A204.1 (cell line): ENCODE data around the gene EGFR.

ENCODE experiments used
- FAIRE-seq: peaks from 2 replicates; lab custom pipeline; 2012; peaks lifted over from hg19 to GRCh38; lab: Jason Lieb, UNC

Gene EGFR

GRCh38 chr7:55127622-55128081, 108.8 kb downstream of the EGFR start:
- no peak for FAIRE-seq

DNA sequence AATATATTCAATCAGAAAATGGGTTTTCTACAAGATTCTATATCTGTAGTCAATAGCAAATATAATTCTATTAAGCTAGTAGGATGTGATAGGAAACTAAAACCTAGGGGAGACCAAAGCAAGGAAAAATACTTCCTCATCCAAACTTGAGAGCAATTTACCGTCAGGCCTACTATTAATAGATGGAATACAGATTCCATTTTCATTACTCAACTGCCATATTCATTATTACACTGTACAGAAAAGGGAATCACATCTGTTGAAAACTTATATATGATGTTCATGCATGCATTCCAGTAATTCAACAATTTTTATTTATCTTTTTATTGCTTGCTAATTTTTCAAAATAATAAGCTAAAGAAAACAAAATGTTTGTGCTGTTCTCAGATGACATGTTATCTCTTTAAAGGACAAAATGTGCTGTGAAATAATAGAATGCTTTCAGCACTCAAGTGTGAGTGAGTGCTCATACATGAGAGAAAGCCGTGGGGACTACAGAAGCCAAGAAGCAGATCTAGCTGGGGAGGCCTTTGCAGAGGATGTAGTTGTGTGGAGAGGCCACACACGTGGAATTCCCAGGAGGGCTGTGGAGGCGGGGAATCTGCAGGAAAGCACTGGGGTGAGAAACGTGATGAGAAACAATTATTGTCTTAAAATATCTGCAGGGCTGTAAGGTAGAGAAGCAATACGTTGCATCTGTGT, 110.0 kb downstream of the EGFR start:
- no peak for FAIRE-seq

DNA sequence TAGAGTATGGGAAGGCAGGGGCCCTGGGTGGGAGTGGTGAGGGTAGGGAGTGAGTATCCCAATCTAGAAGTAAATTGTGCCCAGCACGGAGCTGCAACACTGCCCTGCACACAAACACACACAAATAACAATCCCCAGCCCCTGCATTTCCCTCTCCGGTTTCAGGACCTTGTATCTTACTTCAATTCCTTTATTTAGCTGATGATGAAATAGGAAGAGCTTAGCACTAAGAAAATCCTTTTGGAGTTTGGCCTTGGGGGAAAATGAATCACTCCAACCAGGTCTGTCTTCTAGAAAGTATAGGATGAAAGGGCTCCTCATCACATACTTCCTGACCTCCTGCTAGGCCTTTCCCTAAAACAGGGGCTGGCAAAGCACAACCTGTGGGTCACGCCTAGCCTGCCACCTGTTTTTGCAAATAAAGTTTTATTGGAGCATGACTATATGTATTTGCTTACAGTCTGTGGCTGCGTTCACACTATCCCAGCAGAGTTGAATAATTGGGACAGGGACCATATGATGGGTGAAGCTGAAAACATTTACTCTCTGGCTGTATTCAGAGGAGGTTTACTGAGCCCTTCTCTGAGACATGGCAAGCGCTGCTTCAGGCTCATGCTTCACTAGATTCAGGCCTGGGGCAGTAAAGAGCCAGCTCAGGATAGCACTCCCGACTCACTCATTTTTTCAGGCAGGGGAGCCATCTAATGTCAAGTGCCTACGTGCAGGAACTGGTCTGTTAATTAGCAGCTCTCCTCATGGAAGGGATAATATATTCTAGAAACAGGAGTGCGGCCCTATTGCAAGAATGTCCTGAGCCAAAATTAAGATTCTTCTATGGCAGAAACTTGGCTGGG, 111.0 kb downstream of the EGFR start:
- FAIRE-seq, result no peak

DNA sequence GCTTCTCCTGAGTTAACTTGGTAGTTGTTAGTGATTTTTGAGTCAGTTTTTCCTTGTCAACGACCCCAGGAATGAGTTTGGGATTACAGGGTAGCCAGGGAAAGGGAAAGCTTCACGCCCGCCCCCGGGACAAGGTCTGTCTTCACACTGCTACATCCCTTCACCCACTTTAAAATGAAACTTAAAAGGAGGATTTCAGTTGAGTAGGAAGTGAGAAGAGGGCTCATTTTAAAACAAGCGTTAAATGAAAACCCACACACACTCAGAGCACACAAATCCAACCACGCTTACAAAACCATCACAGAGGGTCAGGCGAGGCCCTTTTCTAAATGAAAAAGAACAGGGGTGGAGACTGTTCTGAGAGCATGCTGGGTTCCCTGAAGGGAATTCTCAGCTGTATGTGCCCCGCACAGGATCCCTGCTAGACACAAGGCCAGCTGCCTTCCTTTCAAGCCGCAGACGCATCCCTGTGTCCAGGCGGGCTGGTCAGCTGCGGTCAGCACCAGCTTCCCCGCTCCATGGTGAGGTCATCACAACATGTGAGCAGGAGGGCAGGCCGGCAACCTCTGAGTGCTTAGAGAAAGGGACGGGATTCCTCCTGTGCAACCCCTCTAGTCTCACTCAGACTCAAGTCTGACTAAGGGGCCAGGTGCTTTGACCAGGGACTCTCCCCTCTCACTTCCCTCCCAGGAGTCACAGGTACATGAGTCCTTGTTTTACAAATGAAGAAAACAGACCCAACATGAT, 111.8 kb downstream of the EGFR start:
- no peak for FAIRE-seq

- FAIRE-seq, result no peak
These were observed 112.5 kb downstream of the EGFR start for GRCh38 chr7:55131142-55131929.

DNA sequence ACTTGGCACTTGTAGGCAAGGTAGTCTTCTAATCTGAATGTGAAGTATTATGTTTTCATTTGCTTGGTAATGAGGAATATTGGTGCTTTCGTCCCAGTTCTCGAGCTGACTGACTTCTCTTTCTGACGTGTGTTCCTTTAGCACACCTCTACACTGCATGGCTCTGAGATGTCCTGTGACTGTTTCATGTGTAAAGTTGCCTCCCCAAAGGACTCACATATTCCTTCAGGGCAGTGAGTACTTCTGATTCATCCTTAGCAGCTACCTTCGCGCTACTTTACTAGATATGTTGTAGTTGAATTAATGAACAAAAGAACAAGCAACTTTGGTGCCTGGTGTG, 113.7 kb downstream of the EGFR start:
- no peak for FAIRE-seq

GRCh38 chr7:55132890-55133551, 114.2 kb downstream of the EGFR start:
- no peak for FAIRE-seq

- no peak for FAIRE-seq
These were observed 115.0 kb downstream of the EGFR start for GRCh38 chr7:55133630-55134358.

DNA sequence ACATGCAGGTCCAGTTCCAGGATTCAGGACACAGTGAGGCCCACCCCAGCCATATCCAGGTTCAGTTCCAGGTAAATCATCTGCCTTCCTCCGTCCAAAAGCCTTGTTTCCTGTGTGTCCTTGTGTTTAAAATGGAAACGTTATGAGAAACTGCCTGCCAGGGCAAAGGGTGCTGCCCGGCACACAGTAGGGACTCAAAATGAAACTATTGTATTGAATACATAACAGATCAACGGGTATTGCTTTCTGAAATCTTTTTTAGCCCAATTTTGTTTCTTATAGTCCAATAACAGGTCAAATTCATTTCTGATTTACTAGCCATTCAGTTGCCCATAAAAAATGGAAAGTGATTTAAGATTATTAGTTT, 115.5 kb downstream of the EGFR start:
- no peak for FAIRE-seq

DNA sequence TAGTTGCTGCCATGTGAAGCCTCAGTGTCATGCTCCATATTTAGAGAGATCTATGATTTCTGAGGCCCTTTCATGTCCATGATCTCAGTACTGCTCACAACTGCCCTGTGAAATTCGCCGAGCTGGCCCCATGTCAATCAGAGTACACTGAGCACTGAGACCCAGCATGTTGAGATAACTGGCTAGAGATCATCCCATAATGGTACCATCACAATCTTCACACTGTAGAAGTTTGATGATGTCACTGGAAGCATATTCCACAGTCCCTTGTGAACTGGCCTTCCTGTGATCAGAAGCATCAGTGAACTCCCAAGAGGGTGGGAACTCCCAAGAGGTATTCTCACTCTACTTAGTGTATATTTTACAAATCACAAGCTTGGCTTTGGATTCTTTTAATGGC, 116.0 kb downstream of the EGFR start:
- FAIRE-seq, result no peak

DNA sequence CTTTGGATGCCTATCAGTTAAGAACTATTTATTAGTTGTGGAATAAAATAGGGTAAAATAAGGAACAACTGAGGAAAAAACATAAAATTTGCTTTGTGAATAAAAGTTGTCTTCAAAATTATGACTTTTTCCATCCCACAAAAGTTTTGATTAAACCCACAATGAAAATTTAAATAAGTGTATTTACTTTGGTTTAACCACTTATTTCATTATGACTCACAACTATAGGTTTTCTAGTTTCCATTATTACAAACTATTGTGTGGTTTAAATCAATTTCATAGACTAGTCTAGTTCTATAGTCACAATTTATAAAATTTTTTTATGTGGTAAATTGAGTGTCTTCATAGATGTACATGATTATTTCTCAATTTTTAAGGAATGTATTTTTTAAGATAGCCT, 116.6 kb downstream of the EGFR start:
- FAIRE-seq, result no peak

DNA sequence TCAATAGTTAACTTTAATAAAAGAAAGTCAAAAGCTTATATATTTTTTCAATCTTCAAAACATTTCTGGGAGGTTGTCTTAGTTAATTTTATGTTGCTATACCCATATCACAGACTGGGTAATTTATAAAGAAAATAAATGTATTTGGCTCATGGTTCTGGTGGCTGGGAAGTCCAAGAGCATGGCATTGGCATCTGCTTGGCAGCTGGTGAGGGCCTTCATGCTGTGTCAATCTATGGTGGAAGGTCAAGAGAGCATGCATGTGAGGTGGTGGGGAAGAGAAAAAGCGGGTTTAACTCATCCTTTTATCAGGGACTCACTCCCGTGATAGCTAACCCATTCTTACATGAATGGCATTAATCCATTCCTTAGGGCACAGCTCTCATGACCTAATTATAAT, 119.8 kb downstream of the EGFR start:
- FAIRE-seq, result no peak

DNA sequence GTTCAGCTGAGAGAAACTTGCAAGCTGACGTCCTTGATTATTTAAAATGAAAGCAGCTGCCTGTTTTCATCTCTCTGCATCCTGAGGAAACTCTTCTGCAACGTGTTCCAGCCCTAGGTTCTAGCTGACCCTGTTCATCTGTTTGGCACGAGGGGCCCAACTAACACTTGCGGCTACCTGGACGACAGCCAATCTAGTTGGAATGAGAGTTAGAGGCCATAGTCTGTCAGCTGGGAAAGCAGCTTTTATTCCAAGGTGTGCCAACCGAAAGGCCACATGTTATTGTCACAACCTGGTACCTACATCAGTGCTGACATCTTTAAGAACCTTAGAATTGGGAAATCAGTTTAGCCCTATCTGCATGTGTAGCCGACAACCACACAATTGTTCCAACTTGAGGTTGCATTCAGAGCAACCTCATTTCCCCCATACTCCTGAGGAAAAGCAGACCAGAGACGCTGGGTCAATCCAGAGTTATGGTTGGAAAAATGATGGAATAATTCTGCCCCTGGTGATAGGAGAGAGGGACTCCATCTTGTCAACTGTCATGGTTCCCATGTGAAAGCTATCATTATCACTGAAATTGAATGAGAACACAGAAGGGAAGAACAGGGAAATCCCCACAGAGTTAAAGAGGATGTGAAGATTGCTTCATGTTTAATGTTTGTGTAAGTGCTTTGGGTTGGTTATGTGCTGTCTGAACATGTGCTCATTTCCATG, 121.6 kb downstream of the EGFR start:
- FAIRE-seq, result no peak

- FAIRE-seq, result no peak
These were observed 122.1 kb downstream of the EGFR start for GRCh38 chr7:55140941-55141278.

- FAIRE-seq, result no peak
These were observed 124.2 kb downstream of the EGFR start for GRCh38 chr7:55142919-55143600.

DNA sequence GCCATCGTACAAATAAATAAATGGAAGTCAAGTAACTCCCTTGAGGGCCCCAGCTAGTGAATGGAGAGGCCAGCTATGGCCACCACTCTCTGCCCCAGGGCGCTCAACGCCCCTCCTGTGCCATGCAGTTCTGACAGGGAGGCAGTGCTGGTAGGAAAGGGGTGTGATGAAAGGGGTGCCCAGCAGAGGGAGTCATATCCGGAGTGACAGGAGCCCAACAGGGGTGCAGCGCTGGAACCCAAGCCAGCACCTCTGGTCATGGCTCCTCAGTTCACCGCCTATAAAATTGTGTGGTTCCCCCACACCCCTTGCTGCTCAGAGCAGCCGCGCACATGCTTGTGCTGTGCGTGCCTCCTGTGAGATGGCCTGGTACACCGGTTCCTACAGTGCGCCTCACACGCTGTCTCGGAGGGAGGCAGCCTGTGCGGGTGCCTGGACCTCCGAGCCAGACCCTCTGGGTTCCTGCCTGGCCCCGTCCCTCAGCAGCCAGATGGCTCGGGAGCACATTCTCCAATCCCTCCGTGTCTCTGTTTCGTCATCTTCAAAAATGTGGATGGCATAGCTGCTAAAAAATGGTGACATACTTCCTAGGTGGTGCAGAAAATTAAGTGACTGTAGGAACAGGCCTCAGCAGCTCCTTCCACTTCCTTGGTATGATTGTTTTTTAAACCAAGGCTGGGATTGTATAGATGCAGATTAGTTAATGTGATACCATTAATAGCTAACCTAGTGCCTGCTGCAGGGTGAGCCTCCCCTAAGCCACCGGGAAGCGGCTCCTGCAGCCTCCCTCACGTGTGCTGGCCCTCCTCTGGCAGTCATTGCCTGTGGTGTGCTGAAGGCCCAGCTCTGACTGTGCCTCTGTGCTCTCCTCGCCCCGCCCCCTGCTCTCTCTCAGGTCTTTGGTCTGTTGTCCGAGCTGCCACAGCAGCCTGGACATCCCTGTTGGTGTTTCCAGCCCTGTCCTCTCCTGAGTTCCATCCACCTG, 125.8 kb downstream of the EGFR start:
- FAIRE-seq, result no peak

GRCh38 chr7:55145606-55146005, 126.8 kb downstream of the EGFR start:
- FAIRE-seq, result no peak

GRCh38 chr7:55147101-55147500, 128.3 kb downstream of the EGFR start:
- FAIRE-seq, result no peak

DNA sequence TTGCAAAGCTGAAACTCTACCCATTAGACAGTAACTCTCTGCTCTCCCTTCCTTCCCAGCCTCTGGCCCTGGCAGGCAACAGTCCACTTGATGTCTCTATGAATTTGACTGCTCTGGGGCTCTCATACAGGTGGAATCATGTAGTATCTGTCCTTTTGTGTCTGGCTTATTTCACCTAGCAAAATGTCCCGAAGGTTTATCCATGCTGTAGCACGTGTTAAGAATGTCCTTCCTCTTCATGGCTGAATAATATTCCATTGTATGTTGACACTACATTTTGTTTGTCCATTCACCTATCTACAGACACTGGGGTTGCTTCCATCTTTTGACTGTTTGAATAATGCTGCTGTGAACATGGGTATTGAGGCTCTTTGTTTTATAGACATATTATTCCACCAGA, 128.9 kb downstream of the EGFR start:
- no peak for FAIRE-seq
